Stimulated activated CD4-positive, alpha-beta T cell treated with anti-CD3 and anti-CD28 coated beads, Interleukin-2, amount 100 ng/mL, for 4 hours (primary cell): ENCODE data around the gene EIF1AD.
"Not testable (repeated sequence)": the region's sequence is repeated elsewhere in the genome, so short reads cannot be mapped to it uniquely, and the experiment has no call there.

ENCODE experiments used
- DNase-seq: peaks from one replicate; pipeline ENCODE4 v3.0.0-alpha.2; 2020; ENCODE audit warnings: low read depth

The EIF1AD gene

DNA sequence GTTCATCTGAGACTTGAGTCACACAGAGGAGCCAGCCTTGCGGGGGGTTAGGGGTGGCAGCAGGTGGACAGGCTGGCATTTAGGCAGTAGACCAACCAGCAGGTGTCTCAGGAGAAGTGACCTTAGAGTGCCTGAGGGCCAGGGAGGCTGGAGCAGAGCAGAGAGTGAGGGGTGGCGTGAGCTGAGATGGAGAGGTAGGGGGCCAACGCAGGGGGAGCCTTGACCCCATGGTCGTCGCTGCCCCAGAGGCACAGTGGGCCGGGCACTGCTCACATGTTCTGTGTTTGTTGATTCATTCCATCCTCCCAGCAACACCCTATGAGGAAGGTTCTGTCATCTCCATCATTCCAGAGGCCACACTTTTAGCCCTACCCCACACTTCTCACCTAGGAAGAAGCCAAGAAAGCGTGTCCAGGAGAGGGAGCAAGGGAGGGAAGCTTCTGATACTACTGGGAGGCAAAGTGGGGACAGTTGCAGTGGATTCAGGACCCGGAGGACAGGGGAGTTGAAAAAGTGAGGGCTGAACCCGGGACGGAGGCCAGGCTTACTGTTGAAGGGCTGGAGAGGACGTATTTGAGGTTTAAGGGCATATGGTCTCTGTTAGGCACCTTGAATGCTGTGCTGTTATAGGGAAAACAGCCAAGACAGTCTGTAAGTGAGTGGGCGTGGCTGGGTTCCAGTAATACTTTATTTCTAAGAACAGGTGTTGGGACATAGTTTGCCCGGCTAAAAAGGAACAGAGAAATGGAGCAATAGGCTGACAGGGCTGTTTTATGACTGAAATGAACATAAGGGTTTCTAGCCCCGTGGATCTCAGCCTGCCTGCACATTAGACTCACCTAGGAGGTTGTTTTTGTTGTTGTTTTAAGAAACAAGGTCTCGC lies 33.1 kb downstream of the EIF1AD start:
- DNase-seq = no peak

GRCh38 chr11:65967329-65967934 lies 34.5 kb downstream of the EIF1AD start:
- no peak for DNase-seq

GRCh38 chr11:65965986-65966762 lies 35.8 kb downstream of the EIF1AD start:
- no peak for DNase-seq

DNA sequence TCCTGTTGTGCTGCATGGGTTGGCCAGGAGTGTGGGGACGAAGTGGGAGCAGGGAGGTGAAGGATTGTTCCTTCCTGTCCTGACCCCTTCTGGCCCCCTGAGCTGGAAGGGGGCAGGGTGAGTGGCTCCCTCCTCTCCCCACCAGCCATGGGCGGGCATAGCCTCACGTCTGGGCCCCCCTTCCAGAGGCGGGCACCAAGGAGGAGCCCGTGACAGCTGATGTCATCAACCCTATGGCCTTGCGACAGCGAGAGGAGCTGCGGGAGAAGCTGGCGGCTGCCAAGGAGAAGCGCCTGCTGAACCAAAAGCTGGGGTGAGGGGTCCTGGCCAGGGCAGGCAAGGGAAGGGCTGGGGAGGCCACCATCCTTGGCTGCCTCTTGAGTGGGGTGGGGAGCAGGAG lies 37.1 kb downstream of the EIF1AD start:
- no peak for DNase-seq

- DNase-seq = no peak
These were observed 39.8 kb downstream of the EIF1AD start for GRCh38 chr11:65962141-65962564.

- peak; percentile 94 for DNase-seq
These were observed 40.5 kb downstream of the EIF1AD start, which contains the start of gene SART1 for GRCh38 chr11:65961267-65962140. SART1 (plus strand) TSS chr11:65961734; CDS start chr11:65961781, 47 bp downstream.

- no peak for DNase-seq
These were observed 41.1 kb downstream of the EIF1AD start for GRCh38 chr11:65960824-65961266.

DNA sequence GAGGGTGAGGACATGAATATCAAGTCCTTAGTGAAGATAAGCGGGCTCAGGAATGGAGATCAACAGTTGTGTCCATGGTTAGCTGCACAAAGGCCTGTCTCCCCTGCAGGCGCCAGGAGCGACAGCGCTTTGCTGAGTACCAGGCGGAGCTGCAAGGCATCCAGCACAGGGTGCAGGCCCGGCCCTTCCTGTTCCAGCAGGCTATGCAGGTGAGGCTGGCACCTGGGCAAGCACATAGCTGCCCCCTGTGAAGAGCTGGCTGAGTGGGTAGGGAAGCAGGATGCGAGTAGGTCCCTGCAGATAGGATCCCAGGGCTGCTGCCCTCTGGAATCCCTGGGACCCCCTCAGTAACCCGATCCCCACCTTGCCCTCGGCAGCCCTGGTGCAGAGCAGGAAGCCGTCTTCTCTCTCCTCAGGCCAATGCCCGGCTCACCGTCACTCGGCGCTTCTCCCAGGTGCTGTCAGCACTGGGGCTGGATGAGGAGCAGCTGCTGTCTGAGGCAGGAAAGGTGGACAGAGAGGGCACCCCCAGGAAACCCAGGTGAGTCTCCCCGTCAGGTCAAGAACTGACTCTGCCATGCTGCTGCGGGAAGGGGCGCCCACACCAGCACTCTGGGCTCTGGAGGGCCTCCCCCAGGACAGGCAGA lies 43.1 kb downstream of the EIF1AD start:
- DNase-seq = no peak

GRCh38 chr11:65958291-65958690 lies 43.7 kb downstream of the EIF1AD start:
- DNase-seq = no peak

DNA sequence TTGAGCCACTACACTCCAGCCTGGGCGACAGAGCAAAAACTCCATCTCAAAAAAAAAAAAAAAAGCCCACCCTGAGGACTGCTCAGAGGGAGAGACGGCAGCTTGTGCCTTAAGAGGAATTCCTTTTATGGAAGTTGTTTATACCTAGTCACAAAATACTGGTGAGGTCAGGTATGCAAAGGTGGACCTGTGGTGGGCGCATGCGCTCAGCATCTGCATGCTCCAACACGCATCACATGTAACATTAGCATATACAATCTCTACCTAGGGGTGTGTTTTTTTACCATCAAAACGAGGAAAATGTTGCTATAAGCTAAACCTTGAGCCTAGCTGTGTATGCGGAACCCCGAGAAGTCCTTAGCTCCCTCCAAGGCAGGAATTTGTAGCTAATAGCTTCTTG lies 47.2 kb downstream of the EIF1AD start:
- DNase-seq = no peak

DNA sequence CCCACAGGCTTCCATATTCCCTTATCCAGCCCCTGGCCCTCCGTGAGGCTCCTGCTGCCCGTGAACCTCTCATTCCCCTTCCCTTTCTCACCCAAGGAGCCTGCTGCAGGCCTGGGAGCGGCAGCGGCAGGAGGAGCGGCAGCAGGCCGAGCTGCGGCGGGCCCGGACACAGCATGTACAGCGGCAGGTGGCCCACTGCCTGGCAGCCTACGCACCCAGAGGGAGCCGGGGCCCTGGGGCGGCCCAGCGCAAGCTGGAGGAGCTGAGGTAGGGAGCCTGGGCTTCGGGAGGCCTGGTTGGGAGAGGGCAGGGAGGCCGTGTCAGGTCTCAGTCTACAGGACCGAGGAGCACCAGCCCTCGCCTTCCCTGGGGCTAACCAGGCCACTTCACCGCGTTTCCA lies 48.5 kb downstream of the EIF1AD start:
- no peak for DNase-seq

DNA sequence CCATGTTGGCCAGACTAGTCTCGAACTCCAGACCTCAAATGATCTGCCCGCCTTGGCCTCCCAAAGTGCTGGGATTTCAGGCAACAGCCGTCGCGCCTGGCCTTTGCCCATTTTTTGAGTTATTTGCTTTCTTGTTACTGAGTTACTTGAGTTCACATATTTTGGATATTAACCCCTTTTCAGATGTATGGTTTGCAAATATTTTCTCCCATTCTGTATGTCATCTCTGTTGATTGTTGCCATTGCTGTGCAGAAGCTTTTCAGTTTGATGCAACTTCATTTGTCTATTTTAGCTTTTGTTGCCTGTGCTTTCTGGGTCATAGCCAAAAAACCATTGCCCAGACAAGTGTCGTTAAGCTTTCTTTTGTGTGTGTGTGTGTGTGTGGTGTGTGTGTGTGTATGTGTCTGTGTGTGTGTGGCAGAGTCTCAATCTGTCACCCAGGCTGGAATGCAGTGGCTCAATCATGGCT lies 49.9 kb downstream of the EIF1AD start:
- no peak for DNase-seq

- not testable (repeated sequence) for DNase-seq
These were observed 50.3 kb downstream of the EIF1AD start for GRCh38 chr11:65951641-65952040.

DNA sequence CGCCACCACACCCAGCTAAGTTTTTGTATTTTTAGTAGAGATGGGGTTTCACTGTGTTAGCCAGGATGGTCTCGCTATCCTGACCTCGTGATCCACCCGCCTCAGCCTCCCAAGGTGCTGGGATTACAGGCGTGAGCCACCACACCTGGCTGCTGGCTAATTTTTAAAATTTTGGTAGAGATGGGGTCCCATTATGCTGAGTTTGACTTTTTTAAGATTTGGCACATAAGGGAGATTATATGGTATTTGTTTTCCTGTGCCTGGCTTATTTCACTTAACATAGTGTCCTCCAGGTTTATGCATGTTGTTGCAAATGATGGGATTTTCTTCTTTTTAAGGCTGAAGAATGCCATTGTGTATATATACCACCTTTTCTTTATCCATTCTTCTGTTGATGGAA lies 51.2 kb downstream of the EIF1AD start:
- not testable (repeated sequence) for DNase-seq

DNA sequence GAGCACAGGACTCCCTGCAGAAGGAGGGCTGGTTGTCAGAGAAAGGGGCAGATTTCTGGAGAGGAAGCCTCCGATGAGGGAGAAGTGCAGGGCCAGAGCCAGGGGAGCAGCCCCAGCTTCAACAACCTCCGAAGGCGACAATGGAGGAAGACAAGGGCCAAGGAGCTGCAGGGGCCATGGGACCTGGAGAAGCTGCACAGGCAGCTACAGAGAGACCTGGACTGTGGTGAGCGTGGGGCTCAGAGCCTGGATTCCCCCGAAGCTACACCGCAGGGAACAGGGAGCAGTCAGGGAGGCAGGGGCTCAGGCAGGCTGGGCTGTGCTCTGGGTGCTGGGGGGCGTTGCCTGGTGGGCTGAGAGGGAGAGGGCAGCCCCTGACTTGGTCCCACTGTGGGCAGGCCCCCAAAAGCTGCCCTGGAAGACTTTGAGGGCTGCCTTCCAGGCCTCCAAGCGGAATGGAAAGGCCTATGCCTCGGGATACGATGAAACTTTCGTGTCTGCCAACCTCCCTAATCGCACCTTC lies 54.3 kb downstream of the EIF1AD start:
- no peak for DNase-seq

GRCh38 chr11:65947133-65947532 lies 54.8 kb downstream of the EIF1AD start:
- no peak for DNase-seq

DNA sequence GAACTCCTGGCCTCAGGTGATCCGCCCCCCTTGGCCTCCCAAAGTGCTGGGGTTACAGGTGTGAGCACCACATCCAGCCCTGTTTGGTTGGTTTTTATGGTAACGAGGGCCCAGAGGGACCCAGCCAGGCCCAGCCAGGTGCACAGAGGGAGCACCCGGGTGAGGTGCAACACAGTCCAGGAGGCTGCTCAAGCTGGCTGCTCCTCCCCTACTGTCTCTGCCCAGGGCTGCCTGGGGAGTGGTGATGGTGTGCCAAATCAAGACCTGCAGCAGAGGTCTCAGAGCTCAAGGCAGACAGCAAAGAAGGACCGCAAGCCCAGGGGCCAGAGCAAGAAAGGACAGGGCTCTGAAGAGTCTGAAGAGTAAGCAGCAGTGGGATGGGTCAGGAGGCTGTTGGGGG lies 55.3 kb downstream of the EIF1AD start:
- no peak for DNase-seq
